HG03469 (cell line): ENCODE data around the gene PYGO2.
"Not testable (repeated sequence)": the region's sequence is repeated elsewhere in the genome, so short reads cannot be mapped to it uniquely, and the experiment has no call there.

Experiments used
- ATAC-seq: cut with Tn5 transposase; IDR thresholded peaks from one replicate; pipeline ENCODE4 v1.9.1; 2021; ENCODE audit warnings: mild to moderate bottlenecking, moderate library complexity, moderate number of reproducible peaks; ENCODE audit not compliant: unreplicated experiment

PYGO2 gene

DNA sequence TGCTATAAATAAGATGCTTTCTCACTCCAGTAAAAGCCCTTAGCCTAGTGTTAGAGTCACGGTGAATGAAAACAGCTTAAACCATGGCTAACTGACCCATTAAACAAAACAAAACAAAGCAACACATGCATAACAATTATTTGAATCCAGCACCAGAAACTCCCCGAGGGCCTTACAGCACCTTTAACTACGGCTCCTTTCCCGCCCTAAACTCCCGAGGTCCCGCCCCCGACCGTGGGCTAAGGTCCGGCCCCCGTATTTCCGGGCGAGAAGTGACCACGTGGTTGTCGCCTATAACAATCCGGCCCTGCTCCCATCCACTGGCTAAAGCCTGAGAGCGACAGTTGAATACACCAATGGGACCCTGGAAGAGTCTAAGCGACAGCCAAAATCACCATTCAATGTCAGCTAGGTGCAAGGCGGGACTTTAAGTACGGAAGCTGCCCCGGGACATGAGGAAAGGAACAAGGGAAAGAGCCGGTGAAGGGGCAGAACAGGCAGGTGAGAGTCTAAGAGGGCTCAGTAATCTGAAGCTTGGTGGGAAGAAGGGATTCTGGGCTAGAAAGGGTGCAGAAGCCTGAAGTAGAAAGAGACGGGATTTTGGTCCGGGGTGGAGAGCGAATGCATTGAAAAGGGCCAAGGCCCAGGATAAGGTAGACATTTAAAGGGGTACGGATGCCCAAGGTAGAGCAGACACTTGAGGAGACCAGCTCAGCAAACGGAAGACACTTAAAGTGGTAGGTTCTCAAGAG lies 21.5 kb upstream of the PYGO2 start, which contains the start of gene FLAD1:
FLAD1 (plus strand) TSS at position 448 of the 752 bp plus-strand sequence. CDS start 351 bp downstream, outside the sequence.
- peak; percentile 92 for ATAC-seq

DNA sequence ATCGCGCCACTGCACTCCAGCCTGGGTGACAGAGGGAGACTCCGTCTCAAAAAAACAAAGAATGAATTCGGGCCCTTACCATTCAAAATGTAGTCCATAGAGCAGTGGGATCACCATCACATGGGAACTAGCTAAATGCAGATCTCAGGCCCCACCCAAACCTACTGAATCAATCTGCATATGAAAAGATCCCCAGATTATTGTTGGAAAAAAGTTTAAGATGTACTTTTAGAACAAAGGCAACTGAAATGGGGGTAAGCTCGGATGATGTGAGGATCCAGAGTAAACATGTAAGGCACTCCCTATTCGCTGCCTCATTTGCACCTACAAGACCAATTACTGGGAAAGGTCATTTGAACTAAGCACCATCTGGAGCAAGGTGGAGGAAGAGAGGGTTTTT lies 20.8 kb upstream of the PYGO2 start:
- ATAC-seq, result no peak

DNA sequence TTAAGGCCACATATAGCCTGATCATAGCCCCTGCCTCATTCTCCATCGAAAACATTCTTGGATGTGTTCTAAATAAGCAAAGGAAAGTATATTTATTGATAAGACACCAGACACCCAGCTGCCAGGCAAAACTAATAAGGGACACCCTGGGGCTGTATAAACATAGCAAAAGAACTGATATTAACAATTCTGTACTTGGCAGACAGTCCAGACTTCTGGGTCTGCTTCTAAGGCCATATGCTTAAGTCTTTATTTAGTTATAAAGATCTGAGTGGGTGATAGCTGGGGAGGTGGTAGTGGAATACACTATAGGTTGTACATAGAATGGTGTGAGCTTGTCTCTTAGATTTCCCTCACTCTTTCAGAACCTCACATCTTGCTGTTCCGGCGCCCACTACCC lies 16.8 kb upstream of the PYGO2 start:
- ATAC-seq, result no peak

DNA sequence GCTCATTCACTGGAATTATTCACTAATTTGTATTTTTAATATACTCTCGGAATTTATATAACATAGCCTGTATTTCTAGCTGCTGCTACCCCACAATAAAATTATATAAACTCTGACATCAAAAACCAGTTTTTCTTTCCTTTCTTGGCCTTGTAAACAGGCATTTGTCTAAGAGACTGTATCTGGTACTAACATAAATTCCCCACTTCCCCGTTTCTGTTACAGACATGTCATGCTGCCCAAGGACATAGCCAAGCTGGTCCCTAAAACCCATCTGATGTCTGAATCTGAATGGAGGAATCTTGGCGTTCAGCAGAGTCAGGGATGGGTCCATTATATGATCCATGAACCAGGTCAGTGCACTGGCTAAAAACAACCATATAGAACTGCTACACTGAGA lies 16.2 kb upstream of the PYGO2 start:
- ATAC-seq, result not testable (repeated sequence)

DNA sequence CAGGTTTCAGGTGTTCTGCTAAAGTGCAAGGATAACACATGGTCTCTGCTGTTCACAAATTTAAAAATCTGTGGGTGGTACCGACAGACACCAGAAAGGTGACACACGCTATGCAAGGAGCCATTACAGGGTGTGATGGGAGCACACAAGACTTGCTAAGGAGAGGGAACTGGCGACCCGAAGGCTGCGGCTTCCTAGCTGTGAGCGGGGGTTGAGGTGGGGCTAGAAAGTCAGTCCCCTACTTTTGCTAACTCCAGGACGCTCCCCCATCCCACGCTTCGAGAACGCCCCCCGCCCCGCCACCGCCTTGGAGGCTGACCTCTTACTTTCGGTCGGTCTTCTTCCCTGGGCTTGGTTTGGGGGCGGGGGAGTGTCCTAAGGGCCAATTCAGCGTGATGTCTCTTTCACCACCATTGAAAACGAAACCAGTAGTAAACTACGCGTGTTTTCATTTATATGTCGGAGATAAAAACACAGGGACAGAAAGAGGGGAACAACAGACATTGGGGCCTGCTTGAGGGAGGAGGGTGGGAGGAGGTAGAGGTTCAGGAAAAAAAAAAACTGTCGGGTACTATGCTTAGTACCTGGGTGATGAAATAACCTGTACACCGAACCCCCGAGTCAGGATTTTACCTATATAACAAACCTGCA lies 14.0 kb upstream of the PYGO2 start:
- no peak for ATAC-seq

DNA sequence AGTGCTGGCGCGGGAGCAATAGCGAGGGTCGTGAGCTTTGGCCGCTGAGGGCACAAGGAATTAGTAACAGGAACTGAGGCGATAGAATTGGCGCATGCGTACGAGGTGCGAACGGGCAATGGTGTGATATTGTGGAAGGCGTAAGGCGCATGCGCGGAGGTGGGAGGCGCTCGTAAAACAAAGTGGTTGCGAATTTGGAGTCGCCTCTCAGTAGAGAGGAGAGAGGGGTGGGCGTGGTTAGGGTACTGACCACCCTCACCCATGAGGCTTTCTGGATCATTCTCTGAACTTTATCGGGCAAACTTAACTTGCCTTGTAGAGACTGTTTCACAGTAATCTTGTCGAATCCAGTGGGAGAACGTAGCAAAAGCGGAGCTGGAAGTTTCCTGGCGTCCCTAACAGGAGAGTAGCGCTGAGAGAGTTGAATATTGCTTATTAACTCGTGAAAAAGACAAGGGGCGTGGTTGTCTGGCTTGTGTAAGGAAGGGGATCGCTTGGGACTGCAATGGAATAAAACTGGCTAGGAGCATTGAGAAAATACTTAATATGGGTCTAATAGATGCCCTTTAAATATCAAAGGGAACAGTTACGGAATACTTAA lies 13.3 kb upstream of the PYGO2 start:
- ATAC-seq, result peak; percentile 24

DNA sequence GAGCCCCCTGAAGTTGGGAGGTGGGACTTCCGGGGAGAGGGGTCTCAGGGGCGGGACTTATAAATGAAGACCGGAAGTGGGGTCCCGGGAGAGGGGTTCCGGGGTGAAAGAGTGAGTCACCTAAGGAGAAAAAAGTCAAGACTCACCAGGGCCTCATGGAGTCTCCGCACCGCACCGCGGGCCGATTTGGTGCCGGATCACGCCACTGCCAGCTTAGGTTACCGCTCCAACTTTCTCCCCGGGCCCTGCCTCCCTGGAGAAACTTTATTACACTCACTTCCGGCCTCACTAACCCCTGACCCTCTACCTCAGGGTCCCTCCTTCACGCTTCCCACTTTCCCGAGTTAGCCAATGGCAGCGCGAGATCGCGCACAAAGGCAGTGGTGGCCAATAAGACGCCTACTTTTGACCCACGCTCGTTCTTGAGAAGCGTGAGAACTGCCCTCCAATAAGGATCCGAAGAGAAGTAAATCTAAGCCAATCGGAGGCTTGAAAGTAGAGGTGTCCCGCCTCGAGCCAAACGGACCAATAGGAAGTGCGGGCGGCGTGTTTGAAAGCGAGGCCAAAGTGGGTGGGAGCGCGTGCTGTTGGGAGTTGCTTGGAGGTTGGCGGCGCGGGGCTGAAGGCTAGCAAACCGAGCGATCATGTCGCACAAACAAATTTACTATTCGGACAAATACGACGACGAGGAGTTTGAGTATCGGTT lies 12.7 kb upstream of the PYGO2 start, which contains the start of gene CKS1B:
CKS1B (plus strand) TSS at position 580 of the 706 bp plus-strand sequence; CDS start at position 645, 65 bp downstream.
- peak; percentile 71 for ATAC-seq

DNA sequence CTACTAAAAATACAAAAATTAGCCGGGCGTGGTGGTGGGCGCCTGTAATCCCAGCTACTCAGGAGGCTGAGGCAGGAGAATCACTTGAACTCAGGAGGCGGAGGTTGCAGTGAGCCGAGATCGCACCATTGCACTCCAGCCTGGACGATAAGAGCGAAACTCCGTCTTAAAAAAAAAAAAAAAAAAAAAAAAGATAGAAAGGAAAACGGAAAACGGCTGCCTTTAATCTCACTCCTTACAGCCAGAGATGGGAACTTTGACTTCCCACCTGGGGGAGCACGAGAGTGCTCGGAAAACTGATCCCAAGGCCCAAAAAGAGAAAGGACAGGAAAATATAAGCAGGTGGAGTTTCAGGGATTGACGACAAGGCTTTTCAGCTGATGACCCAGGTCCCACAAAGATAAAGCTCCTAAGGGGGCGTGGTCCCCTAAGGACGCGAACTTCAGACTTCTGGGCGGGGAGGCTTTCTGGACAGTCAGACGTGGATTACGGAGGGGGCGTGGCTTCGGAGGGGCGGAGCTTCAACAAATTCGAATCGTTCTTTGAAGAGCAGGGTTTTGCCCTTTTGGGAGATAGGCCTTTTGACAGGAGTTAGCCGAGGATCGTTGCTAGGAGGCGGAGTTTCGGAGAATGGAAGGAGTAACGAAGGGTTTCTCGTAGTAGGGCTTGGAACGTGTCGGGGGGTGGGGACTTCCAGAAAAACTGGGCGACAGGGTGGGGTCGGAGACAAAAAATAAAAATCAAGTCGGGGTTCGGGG lies 11.9 kb upstream of the PYGO2 start:
- no peak for ATAC-seq

DNA sequence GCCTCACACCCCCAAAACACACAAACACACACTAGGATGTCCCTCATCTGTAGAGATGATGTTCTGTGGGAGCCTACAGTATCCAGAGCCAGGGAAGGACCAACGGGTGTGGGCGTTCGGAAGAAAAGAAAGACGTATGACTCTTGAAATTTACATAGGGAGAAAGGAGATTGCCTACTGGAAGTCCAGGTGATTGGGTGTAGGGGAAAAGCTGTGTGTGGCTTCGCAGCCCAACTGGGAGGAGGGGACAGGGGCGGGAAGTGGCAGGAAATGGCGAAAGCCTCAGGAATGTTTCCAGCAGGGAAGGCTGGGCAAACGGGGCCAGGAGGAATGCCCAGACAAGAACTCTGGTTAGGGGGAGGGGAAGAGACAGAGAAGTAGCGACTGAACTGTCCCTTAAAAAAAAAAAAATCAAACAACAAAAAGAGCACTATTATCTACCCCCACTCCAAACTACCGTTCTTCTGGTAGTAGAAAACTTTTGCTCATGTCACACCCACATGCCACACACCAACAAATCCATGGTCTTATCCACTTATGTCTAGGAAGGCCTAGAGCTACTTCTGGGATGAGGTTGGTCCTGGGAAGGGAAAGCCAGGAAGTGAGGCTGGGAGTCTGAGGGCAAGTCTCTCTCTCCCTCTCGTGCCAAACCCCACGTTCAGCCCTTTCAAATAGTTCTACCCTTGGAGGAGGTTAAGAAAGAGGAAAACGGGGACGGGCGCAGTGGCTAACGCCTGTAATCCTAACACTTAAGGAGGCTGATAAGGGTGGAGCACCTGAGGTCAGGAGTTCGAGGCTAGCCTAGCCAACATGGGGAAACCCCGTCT lies 11.1 kb upstream of the PYGO2 start:
- no peak for ATAC-seq

DNA sequence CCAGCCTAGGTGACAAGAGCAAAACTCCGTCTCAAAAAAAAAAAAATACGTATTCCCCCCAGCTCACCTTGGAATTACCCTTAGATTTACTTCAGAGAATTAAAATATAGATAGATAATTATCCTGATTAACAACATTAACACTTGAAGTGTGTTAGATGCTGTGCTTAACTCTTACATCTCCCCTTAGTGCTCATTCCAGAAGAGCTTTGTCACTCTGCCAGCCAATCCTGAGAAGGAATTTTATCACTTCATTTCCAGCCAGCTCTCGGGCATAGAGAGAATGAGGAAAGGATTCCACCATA lies 10.6 kb upstream of the PYGO2 start:
- no peak for ATAC-seq

DNA sequence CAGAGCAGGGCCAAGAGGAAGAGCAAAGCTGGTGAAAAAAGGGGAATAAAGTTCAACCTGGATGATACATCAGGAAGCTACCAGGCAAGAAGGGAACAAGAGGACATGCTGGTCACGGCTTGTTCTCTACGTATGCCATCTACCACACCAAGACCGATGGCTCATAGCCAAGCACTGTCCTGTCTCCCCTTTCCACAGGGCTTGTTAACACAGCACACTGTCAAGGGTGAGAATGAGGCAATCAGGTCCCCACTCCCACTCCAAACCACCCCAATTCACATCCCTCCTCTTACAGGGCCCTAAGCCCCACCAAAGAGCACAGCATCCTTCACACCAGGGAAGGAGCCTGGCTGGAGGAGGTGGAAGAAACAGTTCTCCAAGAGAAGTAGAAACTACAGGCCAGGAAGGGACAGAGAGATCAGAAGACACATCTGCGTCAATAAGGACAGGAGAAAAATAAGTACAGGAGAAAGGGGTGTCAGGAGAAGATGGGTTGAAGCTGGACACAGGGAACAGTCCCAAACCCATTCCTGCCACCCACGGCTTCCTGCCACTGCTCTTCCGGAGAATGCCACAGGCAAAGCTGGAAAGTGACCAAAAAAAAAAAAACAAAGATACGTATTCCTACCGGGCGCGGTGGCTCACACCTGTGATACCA lies 9.9 kb upstream of the PYGO2 start:
- no peak for ATAC-seq

DNA sequence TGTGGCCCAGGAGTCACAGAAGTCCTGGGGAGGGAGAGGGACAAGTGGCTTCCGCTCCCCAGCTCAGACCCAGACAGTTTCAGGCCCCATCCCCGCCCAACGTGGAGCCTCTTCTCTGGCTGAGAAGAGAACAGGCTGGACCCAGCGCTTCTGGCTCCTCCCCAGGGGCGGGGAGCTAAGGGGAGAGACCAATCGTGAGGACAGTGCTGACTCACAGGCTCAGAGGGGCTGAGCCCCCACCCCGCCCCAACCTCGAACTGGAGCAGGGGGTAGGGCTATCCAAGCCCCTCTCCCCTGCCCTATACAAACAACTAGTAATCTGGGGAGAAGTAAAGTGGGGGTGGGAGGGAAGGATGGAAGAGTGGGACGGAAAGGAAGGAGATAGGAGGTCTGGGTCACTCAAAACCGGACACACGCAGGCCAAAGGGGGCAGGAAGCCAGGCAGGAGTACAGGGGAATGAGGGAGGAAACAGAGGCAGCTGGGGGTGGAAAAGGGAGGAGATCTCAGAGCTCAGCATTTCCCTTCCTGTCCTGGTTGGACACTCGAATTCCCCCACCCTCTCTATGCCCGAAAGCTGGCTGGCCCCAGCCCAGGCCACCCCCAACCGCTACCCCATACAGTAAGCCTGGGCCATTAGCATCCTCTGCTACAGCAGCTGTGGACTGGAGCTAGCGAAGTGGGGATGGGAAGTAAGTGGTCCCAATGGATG lies 9.2 kb upstream of the PYGO2 start, which contains the start of gene SHC1:
SHC1 (minus strand) TSS at position 117 of the 710 bp plus-strand sequence. CDS start 221 bp downstream, outside the sequence.
- no peak for ATAC-seq

DNA sequence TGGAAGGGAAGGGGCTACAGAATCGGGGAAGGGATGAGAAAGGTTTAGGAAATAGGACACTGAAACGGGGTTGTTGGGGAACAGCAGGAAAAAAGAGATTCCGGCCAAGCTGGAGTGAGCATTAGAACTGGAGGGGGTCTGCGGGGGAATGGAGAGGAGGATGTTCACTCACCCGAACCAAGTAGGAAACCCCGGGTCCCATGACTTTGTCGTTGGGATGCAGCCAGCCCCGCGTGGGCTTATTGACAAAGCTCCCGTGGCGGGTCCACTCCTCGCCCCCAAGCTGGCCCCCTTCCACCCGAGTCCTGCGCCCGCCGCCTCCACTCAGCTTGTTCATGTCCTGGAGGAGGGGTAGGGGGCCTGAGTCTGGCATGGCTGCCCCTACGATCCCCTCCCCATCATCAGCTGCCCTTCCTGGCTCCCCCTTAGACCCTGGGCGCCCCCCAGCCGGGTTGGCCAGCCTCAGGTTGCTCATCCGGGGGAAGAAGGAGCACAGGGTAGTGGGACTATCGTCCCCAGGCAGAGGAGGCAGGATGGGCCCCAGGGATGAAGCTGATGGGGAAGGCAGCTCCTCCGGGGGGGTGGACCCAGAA lies 8.4 kb upstream of the PYGO2 start:
- ATAC-seq, result no peak

DNA sequence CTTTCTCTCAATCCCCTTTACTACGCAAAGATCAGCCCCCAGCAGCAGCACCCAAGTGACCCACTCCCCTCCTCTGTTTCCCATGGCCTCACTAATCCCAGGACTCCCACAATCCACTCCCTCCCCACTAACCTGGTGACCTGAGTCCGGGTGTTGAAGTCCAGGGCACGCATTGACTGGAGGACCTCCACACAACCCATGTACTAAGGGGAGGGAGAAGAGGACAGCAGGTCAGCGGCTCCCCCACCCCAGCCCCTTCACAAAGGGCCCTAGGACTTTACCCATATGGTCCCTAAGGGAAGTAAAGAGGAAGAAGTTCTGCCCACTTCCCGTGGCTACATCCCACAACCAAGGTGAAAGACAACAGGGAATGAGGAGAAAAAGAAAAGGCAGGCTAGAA lies 7.7 kb upstream of the PYGO2 start:
- ATAC-seq, result no peak

DNA sequence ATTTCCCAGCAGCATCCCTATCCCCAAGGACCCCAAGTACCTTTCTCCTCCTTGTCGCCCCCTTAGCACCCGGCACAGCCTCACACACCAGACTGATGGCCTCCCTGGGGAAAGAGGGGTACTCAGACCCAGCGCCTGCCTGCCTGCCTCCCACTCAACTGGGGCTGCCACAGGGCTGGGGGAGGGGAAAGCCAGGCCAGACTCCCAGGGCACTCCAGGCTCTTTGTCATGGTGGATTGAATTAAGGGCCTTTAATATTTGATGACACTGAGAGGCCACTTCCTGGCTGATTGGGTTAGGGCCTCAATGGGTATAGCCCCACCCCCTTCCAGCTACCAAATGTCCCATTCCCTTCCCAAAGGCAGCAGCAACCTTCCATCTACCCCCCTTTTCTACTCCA lies 7.1 kb upstream of the PYGO2 start:
- ATAC-seq, result no peak

DNA sequence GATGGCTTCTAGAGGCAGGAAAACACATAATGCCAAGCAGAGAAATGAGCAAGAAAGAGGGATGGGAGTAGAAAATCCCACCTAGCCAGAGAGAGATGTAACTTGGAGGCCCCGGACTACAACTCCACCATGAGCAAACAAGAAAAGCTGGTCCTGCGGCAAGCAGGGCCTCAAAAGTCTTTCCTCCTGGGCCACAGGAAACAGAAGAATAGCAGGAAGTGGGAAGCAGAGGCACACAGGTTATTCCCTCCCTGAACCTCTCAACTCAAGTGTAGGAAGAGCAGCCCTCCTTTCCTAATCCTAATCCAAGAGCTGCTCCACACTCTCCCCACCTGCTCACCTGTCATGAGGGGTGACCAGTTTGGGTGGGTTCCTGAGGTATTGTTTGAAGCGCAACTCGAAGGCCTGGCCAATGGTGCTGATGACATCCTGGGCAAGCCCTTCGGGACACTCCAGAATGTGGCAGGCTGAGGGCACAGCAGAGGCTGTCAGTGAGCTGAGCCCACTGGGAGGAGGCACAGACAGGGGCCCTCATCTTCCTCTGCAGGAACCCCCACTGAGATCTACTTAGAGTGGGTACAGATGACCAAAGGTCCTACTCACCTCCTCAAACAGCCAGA lies 5.9 kb upstream of the PYGO2 start:
- ATAC-seq, result no peak

DNA sequence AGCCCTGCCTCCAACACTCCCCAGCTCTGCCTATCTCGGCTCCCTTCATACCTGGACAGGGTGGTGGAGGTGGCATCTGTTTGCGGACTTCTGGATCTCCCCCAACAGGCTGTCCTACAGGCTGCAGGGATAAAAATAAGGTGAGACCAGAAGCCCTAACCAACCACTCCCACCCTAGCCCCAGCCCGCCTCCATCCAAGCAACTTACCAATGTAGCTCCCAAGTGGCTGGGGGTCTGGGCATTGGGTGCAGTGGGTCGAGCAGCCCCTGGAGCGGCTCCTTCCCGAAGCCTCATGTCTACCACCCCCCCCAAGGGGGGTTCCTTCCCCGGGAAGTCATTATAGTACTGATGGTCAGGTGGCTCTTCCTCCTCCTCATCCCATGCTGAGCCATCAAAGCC lies 4.5 kb upstream of the PYGO2 start:
- no peak for ATAC-seq

DNA sequence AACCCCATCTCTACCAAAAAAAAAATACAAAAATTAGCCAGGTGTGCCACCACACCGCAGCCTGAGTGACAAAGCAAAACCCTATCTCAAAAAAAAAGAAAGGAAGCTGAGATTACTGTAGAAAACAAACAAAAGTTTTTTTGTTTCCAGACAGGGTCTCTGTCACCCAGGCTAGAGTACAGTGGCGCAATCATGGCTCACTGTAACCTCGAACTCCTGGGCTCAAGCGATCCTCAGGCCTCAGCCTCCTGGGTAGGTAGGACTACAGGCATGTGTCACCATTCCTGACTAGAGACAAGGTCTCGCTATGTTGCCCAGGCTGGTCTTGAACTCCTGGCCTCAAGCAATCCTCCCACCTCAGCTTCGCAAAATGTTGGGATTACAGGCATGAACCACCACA lies 2.8 kb upstream of the PYGO2 start:
- ATAC-seq, result no peak
